ENCODE data around the gene CHTOP.
"Not testable (repeated sequence)": the region's sequence is repeated elsewhere in the genome, so short reads cannot be mapped to it uniquely, and the experiment has no call there.

The CHTOP gene

GRCh38 chr1:153631047-153632022, 2.5 kb upstream of the CHTOP start:
- DNase-seq (ENCODE audit: low spot score): no peak

GRCh38 chr1:153633161-153633753, 609 bp upstream of the CHTOP start:
- DNase-seq (ENCODE audit: low spot score): no peak

- DNase-seq (ENCODE audit: low spot score): no peak
These were observed 2.0 kb downstream of the CHTOP start for GRCh38 chr1:153635872-153636271.

GRCh38 chr1:153636312-153636711, 2.4 kb downstream of the CHTOP start:
- DNase-seq (ENCODE audit: low spot score): no peak

GRCh38 chr1:153638261-153638660, 4.4 kb downstream of the CHTOP start:
- no peak for DNase-seq (ENCODE audit: low spot score)

GRCh38 chr1:153639280-153639679, 5.4 kb downstream of the CHTOP start:
- DNase-seq (ENCODE audit: low spot score): no peak

GRCh38 chr1:153640213-153640612, 6.3 kb downstream of the CHTOP start:
- DNase-seq (ENCODE audit: low spot score): not testable (repeated sequence)

- DNase-seq (ENCODE audit: low spot score): no peak
These were observed 7.0 kb downstream of the CHTOP start for GRCh38 chr1:153640861-153641260.

GRCh38 chr1:153642161-153642560, 8.3 kb downstream of the CHTOP start:
- no peak for DNase-seq (ENCODE audit: low spot score)

- no peak for DNase-seq (ENCODE audit: low spot score)
These were observed 9.2 kb downstream of the CHTOP start for GRCh38 chr1:153643100-153643499.

GRCh38 chr1:153643816-153644215, 9.9 kb downstream of the CHTOP start:
- DNase-seq (ENCODE audit: low spot score): no peak

- no peak for DNase-seq (ENCODE audit: low spot score)
These were observed 12.9 kb downstream of the CHTOP start for GRCh38 chr1:153646672-153647345.

- no peak for DNase-seq (ENCODE audit: low spot score)
These were observed 13.5 kb downstream of the CHTOP start for GRCh38 chr1:153647346-153647714.

- DNase-seq (ENCODE audit: low spot score): no peak
These were observed 14.3 kb downstream of the CHTOP start for GRCh38 chr1:153648000-153648643.

- DNase-seq (ENCODE audit: low spot score): no peak
These were observed 15.4 kb downstream of the CHTOP start for GRCh38 chr1:153649137-153649862.

- peak; percentile 88 for DNase-seq (ENCODE audit: low spot score)
These were observed 16.0 kb downstream of the CHTOP start for GRCh38 chr1:153649863-153650235.

GRCh38 chr1:153651771-153652170, 17.9 kb downstream of the CHTOP start:
- no peak for DNase-seq (ENCODE audit: low spot score)

GRCh38 chr1:153652805-153653500, 19.1 kb downstream of the CHTOP start:
- no peak for DNase-seq (ENCODE audit: low spot score)

GRCh38 chr1:153655333-153655732, 21.5 kb downstream of the CHTOP start:
- DNase-seq (ENCODE audit: low spot score): no peak

GRCh38 chr1:153658400-153659174, 24.7 kb downstream of the CHTOP start, which contains the start of gene SNAPIN:
SNAPIN (plus strand) TSS chr1:153658703; CDS start chr1:153658744, 41 bp downstream.
- DNase-seq (ENCODE audit: low spot score): peak; percentile 90

All from globus pallidus (tissue), 1 donor.